GM21528 (cell line): ENCODE data around the gene ZBTB42.

Experiments used
- ATAC-seq: cut with Tn5 transposase; IDR thresholded peaks from one replicate; pipeline ENCODE4 v1.9.1; 2021; ENCODE audit warnings: mild to moderate bottlenecking, moderate library complexity; ENCODE audit not compliant: unreplicated experiment, low FRiP score

The ZBTB42 gene

GRCh38 chr14:104769324-104770071 is 31.4 kb upstream of the ZBTB42 start:
- ATAC-seq: no peak

GRCh38 chr14:104770072-104770579 is 30.8 kb upstream of the ZBTB42 start:
- no peak for ATAC-seq

- no peak for ATAC-seq
These were observed 30.0 kb upstream of the ZBTB42 start for GRCh38 chr14:104770851-104771272.

GRCh38 chr14:104771374-104771773 is 29.5 kb upstream of the ZBTB42 start:
- ATAC-seq: no peak

- no peak for ATAC-seq
These were observed 28.8 kb upstream of the ZBTB42 start for GRCh38 chr14:104771918-104772706.

GRCh38 chr14:104772707-104773504 is 28.0 kb upstream of the ZBTB42 start:
- ATAC-seq: no peak

GRCh38 chr14:104773505-104774452 is 27.1 kb upstream of the ZBTB42 start:
- ATAC-seq: no peak

- ATAC-seq: no peak
These were observed 26.3 kb upstream of the ZBTB42 start for GRCh38 chr14:104774453-104775072.

- no peak for ATAC-seq
These were observed 25.8 kb upstream of the ZBTB42 start for GRCh38 chr14:104775073-104775489.

- no peak for ATAC-seq
These were observed 24.4 kb upstream of the ZBTB42 start for GRCh38 chr14:104776481-104776880.

- ATAC-seq: no peak
These were observed 23.7 kb upstream of the ZBTB42 start for GRCh38 chr14:104776961-104777807.

GRCh38 chr14:104777808-104778249 is 23.1 kb upstream of the ZBTB42 start:
- ATAC-seq: no peak

GRCh38 chr14:104778694-104779331 is 22.1 kb upstream of the ZBTB42 start:
- ATAC-seq: no peak

- ATAC-seq: no peak
These were observed 21.0 kb upstream of the ZBTB42 start for GRCh38 chr14:104779776-104780512.

GRCh38 chr14:104780513-104781030 is 20.3 kb upstream of the ZBTB42 start:
- ATAC-seq: no peak

GRCh38 chr14:104781271-104782077 is 19.4 kb upstream of the ZBTB42 start:
- no peak for ATAC-seq
